NCI-H446 treated with DMSO at 0.1 percent for 48 hours (cell line): ENCODE results near the gene AOC1.

Experiments
- DNase-seq: peaks from one replicate; lab custom pipeline; 2025; lab: John Stamatoyannopoulos, UW

AOC1 gene

GRCh38 chr7:150835702-150836280 lies 16.5 kb upstream of the AOC1 start:
- DNase-seq: no peak

GRCh38 chr7:150838965-150839650 lies 13.2 kb upstream of the AOC1 start:
- no peak for DNase-seq

GRCh38 chr7:150842018-150842417 lies 10.3 kb upstream of the AOC1 start:
- DNase-seq: no peak

- DNase-seq: no peak
Observed at GRCh38 chr7:150842716-150843115, 9.6 kb upstream of the AOC1 start.

GRCh38 chr7:150845421-150845861 lies 6.9 kb upstream of the AOC1 start:
- no peak for DNase-seq

GRCh38 chr7:150846291-150847115 lies 5.8 kb upstream of the AOC1 start:
- DNase-seq: no peak

GRCh38 chr7:150847536-150847935 lies 4.8 kb upstream of the AOC1 start:
- DNase-seq: no peak

- DNase-seq: no peak
Observed at GRCh38 chr7:150848111-150848510, 4.2 kb upstream of the AOC1 start.

- DNase-seq: no peak
Observed at GRCh38 chr7:150848561-150849115, 3.7 kb upstream of the AOC1 start.

- no peak for DNase-seq
Observed at GRCh38 chr7:150849204-150849775, 3.0 kb upstream of the AOC1 start.

- DNase-seq: no peak
Observed at GRCh38 chr7:150850273-150850672, 2.0 kb upstream of the AOC1 start.

- DNase-seq: no peak
Observed at GRCh38 chr7:150851492-150852370, 586 bp upstream of the AOC1 start.

- DNase-seq: no peak
Observed at GRCh38 chr7:150854066-150855000, 2.0 kb downstream of the AOC1 start.

- no peak for DNase-seq
Observed at GRCh38 chr7:150855046-150855445, 2.7 kb downstream of the AOC1 start.

GRCh38 chr7:150855476-150856302 lies 3.4 kb downstream of the AOC1 start:
- DNase-seq: no peak

GRCh38 chr7:150856303-150857275 lies 4.3 kb downstream of the AOC1 start:
- no peak for DNase-seq

- no peak for DNase-seq
Observed at GRCh38 chr7:150857276-150858055, 5.1 kb downstream of the AOC1 start.
